ENCODE results near the gene TMEM184A.

DNA sequence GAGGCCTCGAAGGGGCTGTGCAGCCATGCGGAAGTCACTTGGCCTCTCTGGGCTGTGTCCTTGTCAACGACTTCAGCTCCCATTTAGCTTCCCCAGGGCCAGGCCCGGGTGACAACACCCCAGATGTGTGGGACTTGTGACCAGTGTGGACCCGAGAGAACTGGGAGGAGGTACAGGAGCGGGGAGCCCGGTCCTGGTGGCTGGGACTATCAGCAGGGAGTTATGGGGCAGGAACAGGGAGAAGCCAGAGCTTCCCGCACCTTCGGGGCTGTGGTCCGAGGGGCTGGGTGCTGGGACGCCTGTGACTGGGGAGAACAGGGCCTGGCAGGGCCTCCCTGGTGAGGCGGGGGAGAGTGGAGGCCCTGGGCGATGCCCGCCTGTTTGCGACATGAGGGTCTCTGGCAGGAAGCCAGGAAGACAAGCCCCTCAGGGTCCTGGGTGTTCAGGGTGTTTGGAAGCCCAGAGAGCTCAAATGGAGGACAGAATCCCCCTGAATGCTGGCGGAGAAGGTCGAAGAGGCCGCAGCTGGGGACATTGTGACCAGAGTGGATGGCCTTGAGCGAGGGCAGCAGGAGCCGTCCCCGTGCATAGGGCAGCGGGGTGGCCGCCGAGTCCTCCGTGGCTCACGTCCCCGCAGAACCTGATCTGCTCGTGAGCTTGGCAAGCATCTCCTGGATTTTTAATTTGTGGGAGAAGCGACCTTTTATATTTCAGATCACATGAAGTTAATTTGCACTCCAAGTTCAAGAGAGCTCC, 43.8 kb upstream of the TMEM184A start:
- TF ChIP-seq POLR2AphosphoS5 (IDR thresholded peaks at IDR 0.05; ENCODE audit: low read depth) (no peak), EZH2 (IDR thresholded peaks at IDR 0.05; ENCODE audit: low read depth, unreplicated experiment) (no peak), JUNB (IDR thresholded peaks at IDR 0.05; ENCODE audit: unreplicated experiment) (no peak), EZH2phosphoT487 (IDR thresholded peaks at IDR 0.05; ENCODE audit: unreplicated experiment) (no peak), CREB1 (CRISPR knock-in tag; IDR thresholded peaks at IDR 0.05; ENCODE audit: low read depth) (no peak), STAT1 (IDR thresholded peaks at IDR 0.05; ENCODE audit: unreplicated experiment) (no peak), ZNF114 (CRISPR knock-in tag; IDR thresholded peaks at IDR 0.05) (no peak), ZNF331 (CRISPR knock-in tag; IDR thresholded peaks at IDR 0.05; ENCODE audit: low read depth) (no peak), NANOG (IDR thresholded peaks at IDR 0.05; ENCODE audit: borderline replicate concordance) (no peak)
- TF ChIP-seq, protein P1, sequence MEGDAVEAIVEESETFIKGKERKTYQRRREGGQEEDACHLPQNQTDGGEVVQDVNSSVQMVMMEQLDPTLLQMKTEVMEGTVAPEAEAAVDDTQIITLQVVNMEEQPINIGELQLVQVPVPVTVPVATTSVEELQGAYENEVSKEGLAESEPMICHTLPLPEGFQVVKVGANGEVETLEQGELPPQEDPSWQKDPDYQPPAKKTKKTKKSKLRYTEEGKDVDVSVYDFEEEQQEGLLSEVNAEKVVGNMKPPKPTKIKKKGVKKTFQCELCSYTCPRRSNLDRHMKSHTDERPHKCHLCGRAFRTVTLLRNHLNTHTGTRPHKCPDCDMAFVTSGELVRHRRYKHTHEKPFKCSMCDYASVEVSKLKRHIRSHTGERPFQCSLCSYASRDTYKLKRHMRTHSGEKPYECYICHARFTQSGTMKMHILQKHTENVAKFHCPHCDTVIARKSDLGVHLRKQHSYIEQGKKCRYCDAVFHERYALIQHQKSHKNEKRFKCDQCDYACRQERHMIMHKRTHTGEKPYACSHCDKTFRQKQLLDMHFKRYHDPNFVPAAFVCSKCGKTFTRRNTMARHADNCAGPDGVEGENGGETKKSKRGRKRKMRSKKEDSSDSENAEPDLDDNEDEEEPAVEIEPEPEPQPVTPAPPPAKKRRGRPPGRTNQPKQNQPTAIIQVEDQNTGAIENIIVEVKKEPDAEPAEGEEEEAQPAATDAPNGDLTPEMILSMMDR (conservative IDR thresholded peaks at IDR 0.05; ENCODE audit: low read depth in 2 of 2): no peak
- TF ChIP-seq, protein P2, sequence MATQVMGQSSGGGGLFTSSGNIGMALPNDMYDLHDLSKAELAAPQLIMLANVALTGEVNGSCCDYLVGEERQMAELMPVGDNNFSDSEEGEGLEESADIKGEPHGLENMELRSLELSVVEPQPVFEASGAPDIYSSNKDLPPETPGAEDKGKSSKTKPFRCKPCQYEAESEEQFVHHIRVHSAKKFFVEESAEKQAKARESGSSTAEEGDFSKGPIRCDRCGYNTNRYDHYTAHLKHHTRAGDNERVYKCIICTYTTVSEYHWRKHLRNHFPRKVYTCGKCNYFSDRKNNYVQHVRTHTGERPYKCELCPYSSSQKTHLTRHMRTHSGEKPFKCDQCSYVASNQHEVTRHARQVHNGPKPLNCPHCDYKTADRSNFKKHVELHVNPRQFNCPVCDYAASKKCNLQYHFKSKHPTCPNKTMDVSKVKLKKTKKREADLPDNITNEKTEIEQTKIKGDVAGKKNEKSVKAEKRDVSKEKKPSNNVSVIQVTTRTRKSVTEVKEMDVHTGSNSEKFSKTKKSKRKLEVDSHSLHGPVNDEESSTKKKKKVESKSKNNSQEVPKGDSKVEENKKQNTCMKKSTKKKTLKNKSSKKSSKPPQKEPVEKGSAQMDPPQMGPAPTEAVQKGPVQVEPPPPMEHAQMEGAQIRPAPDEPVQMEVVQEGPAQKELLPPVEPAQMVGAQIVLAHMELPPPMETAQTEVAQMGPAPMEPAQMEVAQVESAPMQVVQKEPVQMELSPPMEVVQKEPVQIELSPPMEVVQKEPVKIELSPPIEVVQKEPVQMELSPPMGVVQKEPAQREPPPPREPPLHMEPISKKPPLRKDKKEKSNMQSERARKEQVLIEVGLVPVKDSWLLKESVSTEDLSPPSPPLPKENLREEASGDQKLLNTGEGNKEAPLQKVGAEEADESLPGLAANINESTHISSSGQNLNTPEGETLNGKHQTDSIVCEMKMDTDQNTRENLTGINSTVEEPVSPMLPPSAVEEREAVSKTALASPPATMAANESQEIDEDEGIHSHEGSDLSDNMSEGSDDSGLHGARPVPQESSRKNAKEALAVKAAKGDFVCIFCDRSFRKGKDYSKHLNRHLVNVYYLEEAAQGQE (IDR thresholded peaks at IDR 0.05; ENCODE audit: unreplicated experiment): no peak
- TF ChIP-seq, protein P3, sequence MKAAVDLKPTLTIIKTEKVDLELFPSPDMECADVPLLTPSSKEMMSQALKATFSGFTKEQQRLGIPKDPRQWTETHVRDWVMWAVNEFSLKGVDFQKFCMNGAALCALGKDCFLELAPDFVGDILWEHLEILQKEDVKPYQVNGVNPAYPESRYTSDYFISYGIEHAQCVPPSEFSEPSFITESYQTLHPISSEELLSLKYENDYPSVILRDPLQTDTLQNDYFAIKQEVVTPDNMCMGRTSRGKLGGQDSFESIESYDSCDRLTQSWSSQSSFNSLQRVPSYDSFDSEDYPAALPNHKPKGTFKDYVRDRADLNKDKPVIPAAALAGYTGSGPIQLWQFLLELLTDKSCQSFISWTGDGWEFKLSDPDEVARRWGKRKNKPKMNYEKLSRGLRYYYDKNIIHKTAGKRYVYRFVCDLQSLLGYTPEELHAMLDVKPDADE (IDR thresholded peaks at IDR 0.05): no peak
- TF ChIP-seq, protein P4, sequence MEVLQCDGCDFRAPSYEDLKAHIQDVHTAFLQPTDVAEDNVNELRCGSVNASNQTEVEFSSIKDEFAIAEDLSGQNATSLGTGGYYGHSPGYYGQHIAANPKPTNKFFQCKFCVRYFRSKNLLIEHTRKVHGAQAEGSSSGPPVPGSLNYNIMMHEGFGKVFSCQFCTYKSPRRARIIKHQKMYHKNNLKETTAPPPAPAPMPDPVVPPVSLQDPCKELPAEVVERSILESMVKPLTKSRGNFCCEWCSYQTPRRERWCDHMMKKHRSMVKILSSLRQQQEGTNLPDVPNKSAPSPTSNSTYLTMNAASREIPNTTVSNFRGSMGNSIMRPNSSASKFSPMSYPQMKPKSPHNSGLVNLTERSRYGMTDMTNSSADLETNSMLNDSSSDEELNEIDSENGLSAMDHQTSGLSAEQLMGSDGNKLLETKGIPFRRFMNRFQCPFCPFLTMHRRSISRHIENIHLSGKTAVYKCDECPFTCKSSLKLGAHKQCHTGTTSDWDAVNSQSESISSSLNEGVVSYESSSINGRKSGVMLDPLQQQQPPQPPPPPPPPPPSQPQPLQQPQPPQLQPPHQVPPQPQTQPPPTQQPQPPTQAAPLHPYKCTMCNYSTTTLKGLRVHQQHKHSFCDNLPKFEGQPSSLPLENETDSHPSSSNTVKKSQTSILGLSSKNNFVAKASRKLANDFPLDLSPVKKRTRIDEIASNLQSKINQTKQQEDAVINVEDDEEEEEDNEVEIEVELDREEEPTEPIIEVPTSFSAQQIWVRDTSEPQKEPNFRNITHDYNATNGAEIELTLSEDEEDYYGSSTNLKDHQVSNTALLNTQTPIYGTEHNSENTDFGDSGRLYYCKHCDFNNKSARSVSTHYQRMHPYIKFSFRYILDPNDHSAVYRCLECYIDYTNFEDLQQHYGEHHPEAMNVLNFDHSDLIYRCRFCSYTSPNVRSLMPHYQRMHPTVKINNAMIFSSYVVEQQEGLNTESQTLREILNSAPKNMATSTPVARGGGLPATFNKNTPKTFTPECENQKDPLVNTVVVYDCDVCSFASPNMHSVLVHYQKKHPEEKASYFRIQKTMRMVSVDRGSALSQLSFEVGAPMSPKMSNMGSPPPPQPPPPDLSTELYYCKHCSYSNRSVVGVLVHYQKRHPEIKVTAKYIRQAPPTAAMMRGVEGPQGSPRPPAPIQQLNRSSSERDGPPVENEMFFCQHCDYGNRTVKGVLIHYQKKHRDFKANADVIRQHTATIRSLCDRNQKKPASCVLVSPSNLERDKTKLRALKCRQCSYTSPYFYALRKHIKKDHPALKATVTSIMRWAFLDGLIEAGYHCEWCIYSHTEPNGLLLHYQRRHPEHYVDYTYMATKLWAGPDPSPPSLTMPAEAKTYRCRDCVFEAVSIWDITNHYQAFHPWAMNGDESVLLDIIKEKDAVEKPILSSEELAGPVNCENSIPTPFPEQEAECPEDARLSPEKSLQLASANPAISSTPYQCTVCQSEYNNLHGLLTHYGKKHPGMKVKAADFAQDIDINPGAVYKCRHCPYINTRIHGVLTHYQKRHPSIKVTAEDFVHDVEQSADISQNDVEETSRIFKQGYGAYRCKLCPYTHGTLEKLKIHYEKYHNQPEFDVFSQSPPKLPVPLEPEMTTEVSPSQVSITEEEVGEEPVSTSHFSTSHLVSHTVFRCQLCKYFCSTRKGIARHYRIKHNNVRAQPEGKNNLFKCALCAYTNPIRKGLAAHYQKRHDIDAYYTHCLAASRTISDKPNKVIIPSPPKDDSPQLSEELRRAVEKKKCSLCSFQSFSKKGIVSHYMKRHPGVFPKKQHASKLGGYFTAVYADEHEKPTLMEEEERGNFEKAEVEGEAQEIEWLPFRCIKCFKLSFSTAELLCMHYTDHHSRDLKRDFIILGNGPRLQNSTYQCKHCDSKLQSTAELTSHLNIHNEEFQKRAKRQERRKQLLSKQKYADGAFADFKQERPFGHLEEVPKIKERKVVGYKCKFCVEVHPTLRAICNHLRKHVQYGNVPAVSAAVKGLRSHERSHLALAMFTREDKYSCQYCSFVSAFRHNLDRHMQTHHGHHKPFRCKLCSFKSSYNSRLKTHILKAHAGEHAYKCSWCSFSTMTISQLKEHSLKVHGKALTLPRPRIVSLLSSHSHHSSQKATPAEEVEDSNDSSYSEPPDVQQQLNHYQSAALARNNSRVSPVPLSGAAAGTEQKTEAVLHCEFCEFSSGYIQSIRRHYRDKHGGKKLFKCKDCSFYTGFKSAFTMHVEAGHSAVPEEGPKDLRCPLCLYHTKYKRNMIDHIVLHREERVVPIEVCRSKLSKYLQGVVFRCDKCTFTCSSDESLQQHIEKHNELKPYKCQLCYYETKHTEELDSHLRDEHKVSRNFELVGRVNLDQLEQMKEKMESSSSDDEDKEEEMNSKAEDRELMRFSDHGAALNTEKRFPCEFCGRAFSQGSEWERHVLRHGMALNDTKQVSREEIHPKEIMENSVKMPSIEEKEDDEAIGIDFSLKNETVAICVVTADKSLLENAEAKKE (CRISPR knock-in tag; IDR thresholded peaks at IDR 0.05): no peak
